Upper lobe of right lung (tissue), 1 donor: ENCODE results near the gene CCDC14. TPM values are rescaled to one million over a fixed set of nuclear protein-coding genes. Genes with fewer than 3 reads are reported as not detected.

Experiments used
- ATAC-seq: fragments of 200-7000 bp; cut with Tn5 transposase; one replicate; pipeline ENCODE4 v1.9.1; 2020; ENCODE audit warnings: mild to moderate bottlenecking, moderate library complexity
- DNase-seq: peaks from one replicate; pipeline ENCODE4 v3.0.0-alpha.2; 2020
- H3K27ac ChIP-seq: fragments of 200-600 bp; one replicate; pipeline ENCODE4 v1.8.0; 2022
- H3K27me3 ChIP-seq: fragments of 200-600 bp; one replicate; pipeline ENCODE4 v1.8.0; 2022; ENCODE audit warnings: mild to moderate bottlenecking
- H3K36me3 ChIP-seq: fragments of 200-600 bp; one replicate; pipeline ENCODE4 v1.8.0; 2022
- H3K4me1 ChIP-seq: fragments of 200-600 bp; one replicate; pipeline ENCODE4 v1.8.0; 2022
- H3K4me3 ChIP-seq: fragments of 200-600 bp; one replicate; pipeline ENCODE4 v1.8.0; 2022; ENCODE audit warnings: mild to moderate bottlenecking
- H3K9me3 ChIP-seq: fragments of 200-600 bp; one replicate; pipeline ENCODE4 v1.8.0; 2022
- intact Hi-C: fragments of 100-400 bp; cut with DNase I; formaldehyde crosslinking; loops from one replicate; pipeline ENCODE4 v1.11.0; 2022
- total RNA-seq: library from RNA; stranded (reverse); fragmentation: NEBNext Ultra II Directional; extraction: Animal tissue kit (Norgen Biotek cat#: 25700); gene quantifications from one replicate; pipeline ENCODE4 v1.2.1, GENCODE V29; 2021
- TF ChIP-seq, protein P1 (sequence below): fragments of 200-600 bp; IDR thresholded peaks from one replicate; pipeline ENCODE4 v1.8.0; 2022; ENCODE audit warnings: antibody characterized with exemption
- donor health status: DM: no; HTN: yes; CAD: no; lungs with severe emphysema.

The CCDC14 gene
- total RNA-seq, 1 donor from 2014 or later = 38.6 TPM

DNA sequence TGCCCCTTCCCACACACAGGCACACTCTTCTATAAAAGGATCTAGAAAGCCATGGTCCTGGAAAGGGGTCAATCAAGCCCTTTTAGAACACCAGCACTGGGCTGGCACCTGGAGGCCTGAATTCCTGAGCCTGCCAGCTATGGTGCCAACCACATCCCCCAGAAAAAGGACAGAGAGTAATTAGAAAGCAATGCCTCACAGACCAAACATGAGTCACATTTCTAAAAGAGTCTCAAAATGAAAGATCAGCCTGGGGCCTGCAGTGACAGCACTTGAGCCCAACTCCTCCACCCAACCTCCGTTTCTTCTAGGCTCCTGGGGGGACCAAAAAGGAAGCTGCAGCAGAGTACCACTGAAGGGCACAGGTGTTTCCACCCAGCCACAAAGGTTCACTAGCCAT lies 91.0 kb downstream of the CCDC14 start:
- DNase-seq (no peak), ATAC-seq (no peak)
- H3K27me3 ChIP-seq = no peaks in the 10 kb centered on the region
- H3K36me3 ChIP-seq = no peaks in the 10 kb centered on the region
- TF ChIP-seq, protein P1, sequence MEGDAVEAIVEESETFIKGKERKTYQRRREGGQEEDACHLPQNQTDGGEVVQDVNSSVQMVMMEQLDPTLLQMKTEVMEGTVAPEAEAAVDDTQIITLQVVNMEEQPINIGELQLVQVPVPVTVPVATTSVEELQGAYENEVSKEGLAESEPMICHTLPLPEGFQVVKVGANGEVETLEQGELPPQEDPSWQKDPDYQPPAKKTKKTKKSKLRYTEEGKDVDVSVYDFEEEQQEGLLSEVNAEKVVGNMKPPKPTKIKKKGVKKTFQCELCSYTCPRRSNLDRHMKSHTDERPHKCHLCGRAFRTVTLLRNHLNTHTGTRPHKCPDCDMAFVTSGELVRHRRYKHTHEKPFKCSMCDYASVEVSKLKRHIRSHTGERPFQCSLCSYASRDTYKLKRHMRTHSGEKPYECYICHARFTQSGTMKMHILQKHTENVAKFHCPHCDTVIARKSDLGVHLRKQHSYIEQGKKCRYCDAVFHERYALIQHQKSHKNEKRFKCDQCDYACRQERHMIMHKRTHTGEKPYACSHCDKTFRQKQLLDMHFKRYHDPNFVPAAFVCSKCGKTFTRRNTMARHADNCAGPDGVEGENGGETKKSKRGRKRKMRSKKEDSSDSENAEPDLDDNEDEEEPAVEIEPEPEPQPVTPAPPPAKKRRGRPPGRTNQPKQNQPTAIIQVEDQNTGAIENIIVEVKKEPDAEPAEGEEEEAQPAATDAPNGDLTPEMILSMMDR = no peak
- no peaks in the 10 kb centered on the region for H3K4me1 ChIP-seq
- H3K9me3 ChIP-seq = no peaks in the 10 kb centered on the region
- intact Hi-C loops = no loop called here
- H3K27ac ChIP-seq = no peak overlapping the region
- no peak overlapping the region for H3K4me3 ChIP-seq

DNA sequence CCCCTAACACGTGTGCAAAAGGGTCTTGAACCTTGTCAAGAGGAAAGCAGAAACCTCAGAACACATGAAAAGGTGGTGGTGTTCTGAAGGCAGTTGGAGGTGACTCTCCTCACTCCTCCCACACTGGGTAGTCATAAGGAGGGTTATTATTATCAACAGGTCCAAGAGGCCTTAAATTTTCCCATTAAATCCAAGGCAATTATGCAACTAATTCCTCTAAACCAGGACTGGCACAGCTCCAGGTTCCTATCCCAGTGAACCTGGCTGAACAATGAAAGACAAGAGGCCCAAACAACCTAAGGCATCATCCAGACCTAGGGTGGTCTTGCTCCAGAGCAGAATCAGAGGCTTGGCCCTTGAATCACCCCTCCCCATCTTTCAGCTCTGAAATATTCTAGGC lies 91.9 kb downstream of the CCDC14 start:
- no peak for DNase-seq
- ATAC-seq = no peak
- H3K4me1 ChIP-seq = no peaks in the 10 kb centered on the region
- H3K36me3 ChIP-seq = no peaks in the 10 kb centered on the region
- H3K27me3 ChIP-seq = no peaks in the 10 kb centered on the region
- no peak overlapping the region for H3K4me3 ChIP-seq
- H3K9me3 ChIP-seq = no peaks in the 10 kb centered on the region
- H3K27ac ChIP-seq = no peak overlapping the region
- TF ChIP-seq, protein P1 = no peak
- intact Hi-C loops = no loop called here

DNA sequence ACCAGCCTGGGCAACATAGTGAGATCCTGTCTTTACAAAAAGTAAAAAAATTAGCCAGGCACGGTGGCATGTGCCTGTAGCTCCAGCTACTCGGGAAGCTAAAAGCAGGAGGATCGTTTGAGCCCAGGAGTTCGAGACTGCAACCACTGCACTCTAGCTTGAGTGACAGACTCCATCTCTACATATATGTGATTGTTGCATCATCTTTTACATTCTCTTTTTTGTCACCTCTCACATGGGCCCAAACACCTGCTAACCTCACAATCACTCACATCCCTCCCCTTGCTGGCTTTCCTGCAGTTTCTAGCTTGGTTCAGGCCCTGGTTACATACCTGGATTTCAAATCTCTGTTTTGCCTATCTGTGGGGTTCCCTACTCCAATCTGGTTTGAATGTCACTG lies 96.3 kb downstream of the CCDC14 start:
- H3K4me1 ChIP-seq = no peaks in the 10 kb centered on the region
- H3K9me3 ChIP-seq = no peaks in the 10 kb centered on the region

More for the DNA sequence above, 96.3 kb downstream of the CCDC14 start:
- no peak overlapping the region for H3K4me3 ChIP-seq
- intact Hi-C loops = no loop called here
- DNase-seq = no peak
- no peak for ATAC-seq
- TF ChIP-seq, protein P1 = no peak
- H3K27ac ChIP-seq = no peak overlapping the region
- H3K36me3 ChIP-seq = no peaks in the 10 kb centered on the region
- H3K27me3 ChIP-seq = no peaks in the 10 kb centered on the region

Other genes with a start within 250 kb of the CCDC14 start
- gene MYLK, start 76.9 kb downstream of the CCDC14 start, total RNA-seq = 248 TPM
- not detected for gene ROPN1, start 30.9 kb upstream of the CCDC14 start, total RNA-seq
- gene KALRN, start 72.1 kb upstream of the CCDC14 start, total RNA-seq = 22.4 TPM